Suprapubic skin (tissue), 3 donors: ENCODE results near the gene LTBP3.

Experiments
- POLR2A ChIP-seq, 2 donors: fragments of 450-650 bp; IDR thresholded peaks; one replicate each; pipeline ENCODE4 v1.6.1; 2017; ENCODE audit warnings: antibody characterized with exemption in 2 of 2, mild to moderate bottlenecking in 2 of 2, moderate library complexity in 2 of 2
- TF ChIP-seq, protein P1 (sequence below), 2 donors: fragments of 200-600 bp in 1 of 2; fragments of 450-650 bp in 1 of 2; sonication (generic) in 1 of 2; IDR thresholded peaks; one replicate each; pipeline ENCODE4 v1.5.1; 2016 to 2019; ENCODE audit warnings: antibody characterized with exemption in 2 of 2, mild to moderate bottlenecking in 1 of 2, moderate library complexity in 1 of 2

GRCh38 chr11:65558002-65558929, at the start of gene LTBP3:
- TF ChIP-seq, protein P1, sequence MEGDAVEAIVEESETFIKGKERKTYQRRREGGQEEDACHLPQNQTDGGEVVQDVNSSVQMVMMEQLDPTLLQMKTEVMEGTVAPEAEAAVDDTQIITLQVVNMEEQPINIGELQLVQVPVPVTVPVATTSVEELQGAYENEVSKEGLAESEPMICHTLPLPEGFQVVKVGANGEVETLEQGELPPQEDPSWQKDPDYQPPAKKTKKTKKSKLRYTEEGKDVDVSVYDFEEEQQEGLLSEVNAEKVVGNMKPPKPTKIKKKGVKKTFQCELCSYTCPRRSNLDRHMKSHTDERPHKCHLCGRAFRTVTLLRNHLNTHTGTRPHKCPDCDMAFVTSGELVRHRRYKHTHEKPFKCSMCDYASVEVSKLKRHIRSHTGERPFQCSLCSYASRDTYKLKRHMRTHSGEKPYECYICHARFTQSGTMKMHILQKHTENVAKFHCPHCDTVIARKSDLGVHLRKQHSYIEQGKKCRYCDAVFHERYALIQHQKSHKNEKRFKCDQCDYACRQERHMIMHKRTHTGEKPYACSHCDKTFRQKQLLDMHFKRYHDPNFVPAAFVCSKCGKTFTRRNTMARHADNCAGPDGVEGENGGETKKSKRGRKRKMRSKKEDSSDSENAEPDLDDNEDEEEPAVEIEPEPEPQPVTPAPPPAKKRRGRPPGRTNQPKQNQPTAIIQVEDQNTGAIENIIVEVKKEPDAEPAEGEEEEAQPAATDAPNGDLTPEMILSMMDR (IDR thresholded peaks at IDR 0.05) = no peak
- no peak for TF ChIP-seq POLR2A (IDR thresholded peaks at IDR 0.05)
